Erythroblast (primary cell): ENCODE measurements around the gene SDK2.

Experiments used
- GATA1 ChIP-seq: IDR thresholded peaks from 2 replicates; pipeline ENCODE4 v1.6.1; 2011; ENCODE audit warnings: low read depth, mild to moderate bottlenecking, control low read depth, low read length, moderate library complexity
- POLR2A ChIP-seq: IDR thresholded peaks from 2 replicates; pipeline ENCODE4 v1.6.1; 2011; ENCODE audit warnings: mild to moderate bottlenecking, low read length

DNA sequence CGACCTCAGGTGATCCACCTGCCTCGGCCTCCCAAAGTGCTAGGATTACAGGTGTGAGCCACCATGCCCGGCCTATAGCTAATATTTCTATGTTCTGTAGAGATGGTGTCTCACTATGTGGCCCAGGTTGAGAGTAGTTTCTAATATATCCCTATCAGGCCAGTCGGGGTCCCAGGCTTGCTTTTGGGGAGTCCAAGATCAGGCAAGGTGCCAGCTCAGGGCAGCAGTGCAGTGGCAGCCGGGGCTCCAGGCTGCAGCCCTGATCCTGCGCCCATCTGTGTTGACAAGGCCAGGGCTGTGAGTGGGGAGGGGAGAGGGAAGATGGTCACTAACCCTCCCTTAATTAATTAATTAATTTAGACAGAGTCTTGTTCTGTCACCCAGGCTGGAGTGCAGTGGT is 254.8 kb downstream of the SDK2 start:
- TF ChIP-seq POLR2A, result no peak
- TF ChIP-seq GATA1, result no peak
